Brain pericyte (primary cell): ENCODE measurements around the gene DMAC2.
"Not testable (repeated sequence)": the region's sequence is repeated elsewhere in the genome, so short reads cannot be mapped to it uniquely, and the experiment has no call there.

ENCODE experiments used
- DNase-seq: peaks from one replicate; pipeline ENCODE4 v3.0.0-alpha.2; 2012; ENCODE audit warnings: low read depth, low spot score

DMAC2 gene

GRCh38 chr19:41439441-41440222, at the start of gene DMAC2:
DMAC2 (minus strand) TSS chr19:41439912; CDS start chr19:41439899, 13 bp downstream.
- peak; percentile 90 for DNase-seq

- not testable (repeated sequence) for DNase-seq
Measured at GRCh38 chr19:41486953-41487352, 47.2 kb upstream of the DMAC2 start.

- DNase-seq, result no peak
Measured at GRCh38 chr19:41484822-41485221, 45.1 kb upstream of the DMAC2 start.

- no peak for DNase-seq
Measured at GRCh38 chr19:41480336-41480735, 40.6 kb upstream of the DMAC2 start.

GRCh38 chr19:41479757-41480191, 40.1 kb upstream of the DMAC2 start:
- DNase-seq, result no peak

- no peak for DNase-seq
Measured at GRCh38 chr19:41478875-41479756, 39.4 kb upstream of the DMAC2 start.

GRCh38 chr19:41478171-41478570, 38.5 kb upstream of the DMAC2 start:
- no peak for DNase-seq

- no peak for DNase-seq
Measured at GRCh38 chr19:41476583-41476982, 36.9 kb upstream of the DMAC2 start.

GRCh38 chr19:41463257-41464256, 23.8 kb upstream of the DMAC2 start:
- not testable (repeated sequence) for DNase-seq

- no peak for DNase-seq
Measured at GRCh38 chr19:41462497-41462896, 22.8 kb upstream of the DMAC2 start.

GRCh38 chr19:41457241-41457640, 17.5 kb upstream of the DMAC2 start:
- DNase-seq, result no peak

GRCh38 chr19:41456342-41456918, 16.7 kb upstream of the DMAC2 start:
- DNase-seq, result no peak

GRCh38 chr19:41455936-41456335, 16.2 kb upstream of the DMAC2 start:
- no peak for DNase-seq

GRCh38 chr19:41452584-41453275, 13.0 kb upstream of the DMAC2 start:
- no peak for DNase-seq

GRCh38 chr19:41449865-41450178, 10.1 kb upstream of the DMAC2 start:
- DNase-seq, result no peak

GRCh38 chr19:41449079-41449864, 9.6 kb upstream of the DMAC2 start:
- DNase-seq, result no peak

- DNase-seq, result no peak
Measured at GRCh38 chr19:41447732-41448332, 8.1 kb upstream of the DMAC2 start.

GRCh38 chr19:41445575-41445974, 5.9 kb upstream of the DMAC2 start:
- DNase-seq, result no peak

GRCh38 chr19:41443813-41444455, 4.2 kb upstream of the DMAC2 start:
- DNase-seq, result no peak
